ENCODE data around the gene GPAT3. TPM values are rescaled to one million over a fixed set of nuclear protein-coding genes. Genes with fewer than 3 reads are reported as not detected.

GPAT3 gene
- total RNA-seq, 1 experiment from 2014 or later, result 34.2 TPM

GRCh38 chr4:83542225-83542624 is 6.3 kb downstream of the GPAT3 start:
- TF ChIP-seq EZH2phosphoT487 (IDR thresholded peaks at IDR 0.05; ENCODE audit: borderline replicate concordance, low read length), result no peak
- no peak for TF ChIP-seq EZH2 (IDR thresholded peaks at IDR 0.05; ENCODE audit: low read length, unreplicated experiment)
- no peak for TF ChIP-seq CTCF (conservative IDR thresholded peaks at IDR 0.05; ENCODE audit: low read depth, low read length)
- no TSS peak for BruUV-seq (replicated peaks)
- Histone ChIP-seq H3K27me3 (ENCODE audit: low read length) (no peaks in the 10 kb centered on the region), H3K9me2 (replicated peaks; ENCODE audit: low read length) (no peaks in the 10 kb centered on the region), H2AFZ (ENCODE audit: low read length) (no peak overlapping the region), H4K20me1 (ENCODE audit: low read length) (peaks cover 13% of the 10 kb centered on the region), H3K9ac (ENCODE audit: low read length) (no peak overlapping the region), H3F3A (ENCODE audit: low read length, unreplicated experiment) (no peaks in the 10 kb centered on the region), H3K27ac (ENCODE audit: low read length) (no peak overlapping the region), H3K36me3 (ENCODE audit: low read depth, low read length) (0 out of 2 replicates have a peak, but pooled peaks cover 6% of the 10 kb centered on the region), H3K79me2 (ENCODE audit: low read length) (peaks cover 90% of the 10 kb centered on the region), H3K9me3 (ENCODE audit: low read length) (no peaks in the 10 kb centered on the region), H3K4me1 (ENCODE audit: insufficient read depth, low read length) (peaks cover 30% of the 10 kb centered on the region), H3K4me2 (ENCODE audit: low read length) (no peak overlapping the region), H3K4me3 (ENCODE audit: low read length) (no peak overlapping the region)
- no peak for DNase-seq
- ATAC-seq, result no peak
- ChIA-PET POLR2A (ENCODE audit: unreplicated experiment) (no interaction called here), CTCF (no interaction called here)
- intact Hi-C loops (cut with micrococcal nuclease), result no loop called here

- CTCF ChIA-PET, result no interaction called here
- POLR2A ChIA-PET (ENCODE audit: unreplicated experiment), result no interaction called here
- Histone ChIP-seq H3K9me2 (replicated peaks; ENCODE audit: low read length) (no peaks in the 10 kb centered on the region), H3K36me3 (ENCODE audit: low read depth, low read length) (0 out of 2 replicates have a peak, but pooled peaks cover 6% of the 10 kb centered on the region), H3K9me3 (ENCODE audit: low read length) (no peaks in the 10 kb centered on the region), H3K79me2 (ENCODE audit: low read length) (peaks cover 73% of the 10 kb centered on the region), H3K9ac (ENCODE audit: low read length) (no peak overlapping the region), H3F3A (ENCODE audit: low read length, unreplicated experiment) (peaks cover 7% of the 10 kb centered on the region), H3K4me3 (ENCODE audit: low read length) (no peak overlapping the region), H4K20me1 (ENCODE audit: low read length) (no peaks in the 10 kb centered on the region), H3K4me2 (ENCODE audit: low read length) (no peak overlapping the region), H3K27ac (ENCODE audit: low read length) (peak overlapping the region; percentile 99; the same call in 1 of the 2 replicates), H2AFZ (ENCODE audit: low read length) (no peak overlapping the region), H3K27me3 (ENCODE audit: low read length) (no peaks in the 10 kb centered on the region), H3K4me1 (ENCODE audit: insufficient read depth, low read length) (peaks cover 41% of the 10 kb centered on the region)
- TF ChIP-seq CTCF (conservative IDR thresholded peaks at IDR 0.05; ENCODE audit: low read depth, low read length), result no peak
- TF ChIP-seq EZH2phosphoT487 (IDR thresholded peaks at IDR 0.05; ENCODE audit: borderline replicate concordance, low read length), result no peak
- TF ChIP-seq EZH2 (IDR thresholded peaks at IDR 0.05; ENCODE audit: low read length, unreplicated experiment), result no peak
- ATAC-seq (no peak), DNase-seq (no peak)
- BruUV-seq (replicated peaks), result no TSS peak
- intact Hi-C loops (cut with micrococcal nuclease), result no loop called here
Observed at GRCh38 chr4:83546786-83547185, 10.9 kb downstream of the GPAT3 start.

GRCh38 chr4:83548151-83548905 is 12.4 kb downstream of the GPAT3 start:
- TF ChIP-seq EZH2 (IDR thresholded peaks at IDR 0.05; ENCODE audit: low read length, unreplicated experiment) (no peak), EZH2phosphoT487 (IDR thresholded peaks at IDR 0.05; ENCODE audit: borderline replicate concordance, low read length) (peak; percentile 49; the same call in 1 of the 2 replicates), CTCF (conservative IDR thresholded peaks at IDR 0.05; ENCODE audit: low read depth, low read length) (no peak)
- no TSS peak for BruUV-seq (replicated peaks)
- CTCF ChIA-PET, result no interaction called here

More at GRCh38 chr4:83548151-83548905, 12.4 kb downstream of the GPAT3 start:
- peak overlapping the region; percentile 99 for H3K27ac ChIP-seq (ENCODE audit: low read length)
- H3K79me2 ChIP-seq (ENCODE audit: low read length), result peaks cover 60% of the 10 kb centered on the region
- POLR2A ChIA-PET (ENCODE audit: unreplicated experiment), result interaction anchor here (0.9 kb wide), 1 partner anchor 12 kb away, joined by 7 read pairs; the partner anchor contains the start of gene GPAT3
- peaks cover 55% of the 10 kb centered on the region for H3K4me1 ChIP-seq (ENCODE audit: insufficient read depth, low read length)
- DNase-seq, result peak; percentile 98
- peaks cover 7% of the 10 kb centered on the region for H3F3A ChIP-seq (ENCODE audit: low read length, unreplicated experiment)
- H4K20me1 ChIP-seq (ENCODE audit: low read length), result no peaks in the 10 kb centered on the region
- no peaks in the 10 kb centered on the region for H3K9me3 ChIP-seq (ENCODE audit: low read length)
- no peaks in the 10 kb centered on the region for H3K27me3 ChIP-seq (ENCODE audit: low read length)
- H3K4me3 ChIP-seq (ENCODE audit: low read length), result peak overlapping the region; percentile 48
- 0 out of 2 replicates have a peak, but pooled peaks cover 6% of the 10 kb centered on the region for H3K36me3 ChIP-seq (ENCODE audit: low read depth, low read length)
- H3K9ac ChIP-seq (ENCODE audit: low read length), result peak overlapping the region; percentile 82
- peak overlapping the region; percentile 78 for H3K4me2 ChIP-seq (ENCODE audit: low read length)
- intact Hi-C loops (cut with micrococcal nuclease), result no loop called here
- no peak overlapping the region for H2AFZ ChIP-seq (ENCODE audit: low read length)
- ATAC-seq, result peak; percentile 71
- H3K9me2 ChIP-seq (replicated peaks; ENCODE audit: low read length), result no peaks in the 10 kb centered on the region

Data from PC-3 (cell line).